ENCODE results near the gene TTLL7. TPM values are rescaled to one million over a fixed set of nuclear protein-coding genes. Genes with fewer than 3 reads are reported as not detected.
A peak's percentile ranks its signal among the peaks of the same experiment; 100 is the strongest.

TTLL7 gene
- total RNA-seq, 1 donor from 2014 or later = 0.40 TPM

- peak; percentile 61 to 78 for DNase-seq (ENCODE audit: low read depth in 2 of 2)
Observed at GRCh38 chr1:83882906-83883305, 116.0 kb downstream of the TTLL7 start.

- no peak for DNase-seq (ENCODE audit: low read depth in 2 of 2)
Observed at GRCh38 chr1:83872515-83872914, 126.4 kb downstream of the TTLL7 start.

- no peak for DNase-seq (ENCODE audit: low read depth in 2 of 2)
Observed at GRCh38 chr1:83864991-83865390, 133.9 kb downstream of the TTLL7 start.

GRCh38 chr1:83860490-83861221, 138.3 kb downstream of the TTLL7 start:
- DNase-seq (ENCODE audit: low read depth in 2 of 2) = peak; percentile 54 to 79

- no peak for DNase-seq (ENCODE audit: low read depth in 2 of 2)
Observed at GRCh38 chr1:83857716-83858115, 141.2 kb downstream of the TTLL7 start.

GRCh38 chr1:83857103-83857502, 141.8 kb downstream of the TTLL7 start:
- DNase-seq (ENCODE audit: low read depth in 2 of 2) = peak in 1 of 2 donors; percentile 1

- DNase-seq (ENCODE audit: low read depth in 2 of 2) = no peak
Observed at GRCh38 chr1:83856381-83856780, 142.6 kb downstream of the TTLL7 start.

- no peak for DNase-seq (ENCODE audit: low read depth in 2 of 2)
Observed at GRCh38 chr1:83854456-83854855, 144.5 kb downstream of the TTLL7 start.

- no peak for DNase-seq (ENCODE audit: low read depth in 2 of 2)
Observed at GRCh38 chr1:83850834-83851233, 148.1 kb downstream of the TTLL7 start.

GRCh38 chr1:83849191-83850061, 149.5 kb downstream of the TTLL7 start:
- no peak for DNase-seq (ENCODE audit: low read depth in 2 of 2)

- no peak for DNase-seq (ENCODE audit: low read depth in 2 of 2)
Observed at GRCh38 chr1:83846138-83846537, 152.8 kb downstream of the TTLL7 start.

GRCh38 chr1:83845437-83846071, 153.4 kb downstream of the TTLL7 start:
- no peak for DNase-seq (ENCODE audit: low read depth in 2 of 2)

GRCh38 chr1:83844546-83844945, 154.4 kb downstream of the TTLL7 start:
- DNase-seq (ENCODE audit: low read depth in 2 of 2) = no peak

- no peak for DNase-seq (ENCODE audit: low read depth in 2 of 2)
Observed at GRCh38 chr1:83839566-83840173, 159.3 kb downstream of the TTLL7 start.

- DNase-seq (ENCODE audit: low read depth in 2 of 2) = no peak
Observed at GRCh38 chr1:83838573-83838972, 160.4 kb downstream of the TTLL7 start.

GRCh38 chr1:83836543-83836942, 162.4 kb downstream of the TTLL7 start:
- no peak for DNase-seq (ENCODE audit: low read depth in 2 of 2)

- no peak for DNase-seq (ENCODE audit: low read depth in 2 of 2)
Observed at GRCh38 chr1:83834621-83835264, 164.2 kb downstream of the TTLL7 start.

GRCh38 chr1:83832194-83832593, 166.7 kb downstream of the TTLL7 start:
- DNase-seq (ENCODE audit: low read depth in 2 of 2) = no peak

- DNase-seq (ENCODE audit: low read depth in 2 of 2) = no peak
Observed at GRCh38 chr1:83829106-83829505, 169.8 kb downstream of the TTLL7 start.

GRCh38 chr1:83828456-83828855, 170.5 kb downstream of the TTLL7 start:
- no peak for DNase-seq (ENCODE audit: low read depth in 2 of 2)

- DNase-seq (ENCODE audit: low read depth in 2 of 2) = no peak
Observed at GRCh38 chr1:83827741-83828140, 171.2 kb downstream of the TTLL7 start.

Data from lung microvascular endothelial cell (primary cell).